LHCN-M2 (cell line): ENCODE measurements around the gene NCF1. TPM values are rescaled to one million over a fixed set of nuclear protein-coding genes. Genes with fewer than 3 reads are reported as not detected.
"Not testable (repeated sequence)": the region's sequence is repeated elsewhere in the genome, so short reads cannot be mapped to it uniquely, and the experiment has no call there.

Source experiments
- DNase-seq: peaks from one replicate; pipeline ENCODE4 v3.0.0-alpha.2; 2012; ENCODE audit warnings: low read depth
- total RNA-seq: library from RNA; depleted of rRNA; stranded (reverse); fragments of >200 nt; gene quantifications from 2 replicates; pipeline ENCODE4 v1.2.3, GENCODE V29; 2014; rRNA removed

The NCF1 gene
- total RNA-seq, 1 experiment from 2014 or later: not detected

GRCh38 chr7:74788369-74789150 is 14.7 kb downstream of the NCF1 start:
- peak; percentile 74 for DNase-seq

GRCh38 chr7:74789200-74789736 is 15.5 kb downstream of the NCF1 start:
- DNase-seq: not testable (repeated sequence)

- DNase-seq: not testable (repeated sequence)
These were observed 24.2 kb downstream of the NCF1 start for GRCh38 chr7:74797848-74798622.

DNA sequence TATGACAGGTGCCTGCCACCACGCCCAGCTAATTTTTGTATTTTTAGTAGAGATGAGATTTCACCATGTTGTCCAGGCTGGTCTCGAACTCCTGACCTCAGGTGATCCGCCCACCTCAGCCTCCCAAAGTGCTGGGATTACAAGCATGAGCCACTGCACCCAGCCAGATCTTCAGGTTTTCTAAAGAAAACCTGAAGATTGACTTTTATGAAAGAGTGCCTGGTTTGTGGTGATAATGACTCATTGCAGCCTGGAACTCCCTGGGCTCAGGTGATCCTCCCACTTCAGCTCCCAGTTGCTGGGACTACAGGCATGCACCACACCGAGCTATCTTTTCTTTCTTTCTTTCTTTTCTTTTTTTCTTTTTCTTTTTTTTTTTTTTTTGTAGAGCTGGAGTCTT is 24.8 kb downstream of the NCF1 start:
- DNase-seq: not testable (repeated sequence)

GRCh38 chr7:74815882-74816281 is 42.1 kb downstream of the NCF1 start:
- not testable (repeated sequence) for DNase-seq

GRCh38 chr7:74820146-74820805 is 46.5 kb downstream of the NCF1 start:
- not testable (repeated sequence) for DNase-seq

DNA sequence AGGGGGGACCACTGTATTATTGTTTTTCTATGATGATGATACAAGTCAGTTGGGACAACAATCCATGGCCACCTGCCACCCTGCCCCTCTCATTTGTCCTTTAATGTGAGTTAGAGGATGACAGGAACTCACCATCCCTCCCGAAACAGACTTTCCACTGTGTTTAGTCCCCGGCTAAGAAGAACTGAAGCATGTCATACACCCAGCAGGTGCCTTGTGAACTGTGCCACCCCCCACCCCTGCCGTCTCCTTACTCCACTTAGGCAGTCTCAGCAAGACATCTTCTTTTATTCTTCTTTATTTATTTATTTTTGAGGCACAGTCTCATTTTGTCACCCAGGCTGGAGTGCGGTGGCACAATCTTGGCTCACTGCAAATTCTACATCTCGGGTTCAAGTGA is 47.4 kb downstream of the NCF1 start:
- not testable (repeated sequence) for DNase-seq

- peak; percentile 1 for DNase-seq
These were observed 56.1 kb downstream of the NCF1 start for GRCh38 chr7:74829959-74830358.

GRCh38 chr7:74830411-74830810 is 56.6 kb downstream of the NCF1 start:
- not testable (repeated sequence) for DNase-seq

Other genes with a start within 250 kb of the NCF1 start
- 144 and 180 TPM in 2 replicates for gene GTF2I, start 116.3 kb upstream of the NCF1 start, total RNA-seq
- gene GTF2IRD2, start 77.6 kb downstream of the NCF1 start, total RNA-seq: 5.6 and 7.8 TPM in 2 replicates
- 5.2 and 7.5 TPM in 2 replicates for gene CASTOR2, start 190.7 kb downstream of the NCF1 start, total RNA-seq